Activated CD8-positive, alpha-beta memory T cell treated with anti-CD3 and anti-CD28 coated beads, Interleukin-2, amount 10 ng/mL, durations not matched to agents 7 days and 5 days (primary cell): Measurements from ENCODE around the gene IMPDH1. TPM values are rescaled to one million over a fixed set of nuclear protein-coding genes. Genes with fewer than 3 reads are reported as not detected.

Source experiments
- ATAC-seq: fragments of 150-1000 bp; cut with Tn5 transposase; one replicate; pipeline ENCODE4 v1.10.0; 2021; ENCODE audit warnings: moderate library complexity
- CTCF ChIA-PET: fragments of 350-600 bp; sonication (Branson Sonifier 250); formaldehyde crosslinking; loops from one replicate; lab custom pipeline; 2021; ENCODE audit warnings: antibody characterized with exemption; lab: Charles Lee
- DNase-seq: peaks from one replicate; pipeline ENCODE4 v3.0.0-alpha.2; 2020
- H3K27ac Mint-ChIP-seq: one replicate; pipeline ENCODE4 v1.8.0; 2021; ENCODE audit warnings: mild to moderate bottlenecking, mixed read lengths
- H3K27me3 Mint-ChIP-seq: one replicate; pipeline ENCODE4 v1.8.0; 2021; ENCODE audit warnings: mixed read lengths
- H3K36me3 Mint-ChIP-seq: one replicate; pipeline ENCODE4 v1.8.0; 2021; ENCODE audit warnings: mild to moderate bottlenecking, mixed read lengths
- H3K4me1 Mint-ChIP-seq: one replicate; pipeline ENCODE4 v1.8.0; 2021; ENCODE audit warnings: mixed read lengths
- H3K4me3 Mint-ChIP-seq: one replicate; pipeline ENCODE4 v1.8.0; 2021; ENCODE audit warnings: mild to moderate bottlenecking, moderate library complexity, mixed read lengths
- H3K9me3 Mint-ChIP-seq: one replicate; pipeline ENCODE4 v1.8.0; 2022; ENCODE audit warnings: low read depth, mixed read lengths
- total RNA-seq, 2 experiments: library from RNA; stranded (reverse); gene quantifications; one replicate each; pipeline ENCODE4 v1.2.3, GENCODE V29; 2021

IMPDH1 gene
- total RNA-seq, 2 experiments from 2014 or later: 54.1 to 62.8 TPM

DNA sequence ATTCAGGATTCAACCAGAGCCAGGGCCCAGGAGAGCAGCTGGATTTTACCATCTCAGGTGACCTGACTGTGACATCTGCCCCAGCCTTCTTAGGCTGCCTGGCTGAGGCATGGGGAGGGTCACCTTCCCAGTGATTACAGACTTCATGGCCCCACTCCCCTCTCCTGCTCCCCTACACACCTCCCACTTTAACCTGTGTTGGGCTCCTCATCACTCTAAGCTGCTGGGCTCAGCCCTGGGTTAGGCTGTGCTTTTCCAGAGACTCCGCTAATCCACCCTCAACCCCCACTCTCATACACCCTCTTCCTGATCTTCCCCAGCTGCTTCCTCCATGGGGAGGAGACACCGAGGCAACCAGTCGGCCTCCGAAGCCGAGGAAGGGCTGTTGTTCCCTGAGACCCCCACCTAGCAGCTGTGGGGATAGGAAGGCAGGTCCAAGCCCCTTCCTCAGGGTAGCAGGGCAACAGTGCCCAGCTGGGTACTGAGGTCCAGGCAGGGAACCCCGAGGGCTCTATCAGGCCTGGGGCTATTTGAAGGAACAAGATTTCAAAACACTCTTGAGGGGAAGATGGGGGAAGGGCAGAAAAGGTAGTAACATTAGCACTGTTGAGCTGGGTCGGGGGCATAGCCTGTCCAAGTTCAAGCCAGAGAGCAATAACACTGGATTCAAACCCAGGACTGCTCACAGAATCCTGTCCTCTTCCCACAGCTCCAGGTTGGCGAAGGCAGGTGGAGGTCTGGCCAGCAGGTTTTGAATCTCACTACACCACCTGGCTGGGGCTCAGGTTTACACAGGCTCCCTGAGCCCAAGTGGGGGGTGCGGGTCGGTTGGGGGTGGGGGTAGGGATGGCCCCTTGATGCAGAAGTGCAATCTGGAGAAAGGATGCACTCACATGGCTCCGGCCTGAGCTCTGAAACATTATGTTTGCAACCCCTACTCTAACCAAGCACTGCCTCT lies 1.8 kb downstream of the IMPDH1 start:
- DNase-seq (no peak), ATAC-seq (no peak)
- CTCF ChIA-PET: interaction anchor here (0.8 to 22.8 kb wide), 10 partner anchors 8 to 61 kb away, joined by 3 to 355 read pairs (median 6); no protein-coding TSS in a partner anchor
- Mint-ChIP-seq H3K27me3 (peaks cover 18% of the 10 kb centered on the region), H3K4me1 (peaks cover 28% of the 10 kb centered on the region), H3K9me3 (no peaks in the 10 kb centered on the region), H3K27ac (no peak overlapping the region), H3K36me3 (peaks cover 1% of the 10 kb centered on the region), H3K4me3 (no peak overlapping the region)

DNA sequence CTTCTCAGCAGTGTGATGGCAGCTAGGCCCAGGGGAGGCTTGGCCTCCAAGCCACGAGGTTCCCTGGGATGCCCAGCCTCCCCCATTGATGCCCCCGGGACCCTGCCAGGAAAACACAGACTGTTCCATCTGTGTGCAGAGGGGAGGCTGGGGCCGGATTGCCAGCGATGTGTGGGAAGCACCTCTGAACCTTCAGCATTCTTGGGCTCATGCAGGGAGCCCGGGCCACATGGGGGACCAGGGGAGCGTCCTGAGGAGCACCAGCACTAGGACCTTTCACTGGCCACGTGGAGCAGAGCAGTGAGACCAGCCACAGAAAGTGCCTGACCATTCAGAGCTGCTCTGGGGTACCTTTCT lies 2.6 kb downstream of the IMPDH1 start:
- Mint-ChIP-seq H3K4me1 (peaks cover 33% of the 10 kb centered on the region), H3K27me3 (peaks cover 15% of the 10 kb centered on the region), H3K36me3 (peaks cover 1% of the 10 kb centered on the region), H3K4me3 (no peak overlapping the region), H3K9me3 (no peaks in the 10 kb centered on the region), H3K27ac (no peak overlapping the region)
- ATAC-seq (no peak), DNase-seq (no peak)
- CTCF ChIA-PET: interaction anchor here (1.1 to 22.8 kb wide), 7 partner anchors 8 to 60 kb away, joined by 3 to 355 read pairs (median 7); no protein-coding TSS in a partner anchor

DNA sequence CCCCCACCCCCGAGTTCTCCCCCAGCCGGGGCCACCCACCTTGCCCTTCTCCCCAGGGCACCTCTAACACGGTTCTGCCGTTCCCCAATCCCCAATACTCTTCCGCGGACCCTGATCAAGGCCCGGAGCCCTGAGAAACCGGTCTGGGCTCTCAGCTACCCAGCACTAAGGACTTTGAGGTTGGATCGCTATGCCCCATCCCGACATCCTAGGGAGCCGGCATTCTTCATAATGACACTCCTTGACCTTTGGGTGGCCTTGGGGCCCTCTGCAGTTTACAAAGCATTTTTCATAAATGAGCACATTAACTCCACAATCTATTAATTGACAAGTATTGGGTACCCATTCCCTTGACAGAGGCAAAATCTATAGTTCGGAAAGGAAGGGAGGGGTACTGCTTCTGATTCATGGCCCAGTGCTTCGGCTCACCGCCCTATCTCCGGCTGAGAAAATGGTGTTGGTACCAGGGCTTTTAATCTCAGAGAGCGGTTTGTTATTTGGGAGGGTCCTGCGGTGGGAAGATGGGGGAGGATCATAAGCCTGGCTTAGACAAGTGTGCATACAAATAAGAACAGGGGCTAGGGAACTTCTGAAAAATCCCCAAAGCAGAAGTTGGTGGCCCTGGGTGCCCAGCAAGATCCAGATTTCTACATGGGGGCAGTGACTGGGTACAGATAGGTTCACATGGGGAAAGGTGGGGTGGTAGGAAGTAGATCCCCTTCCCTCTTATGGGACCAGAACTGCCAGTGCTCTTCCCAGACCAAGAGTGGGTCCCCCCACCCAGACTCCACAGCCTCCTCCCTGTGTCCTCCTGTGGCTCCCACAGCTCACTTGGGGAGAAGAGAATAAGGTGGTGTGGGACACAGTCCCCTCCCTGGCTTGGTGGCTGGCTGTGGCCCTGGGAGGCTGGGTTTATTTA lies 3.2 kb downstream of the IMPDH1 start:
- Mint-ChIP-seq H3K9me3 (no peaks in the 10 kb centered on the region), H3K27me3 (peaks cover 12% of the 10 kb centered on the region), H3K4me3 (peak overlapping the region; percentile 23), H3K36me3 (peaks cover 1% of the 10 kb centered on the region), H3K27ac (no peak overlapping the region), H3K4me1 (peaks cover 33% of the 10 kb centered on the region)
- DNase-seq: no peak
- CTCF ChIA-PET: interaction anchor here (2.2 to 22.8 kb wide), 2 partner anchors 9 to 21 kb away, joined by 8 to 355 read pairs; no protein-coding TSS in a partner anchor
- no peak for ATAC-seq

DNA sequence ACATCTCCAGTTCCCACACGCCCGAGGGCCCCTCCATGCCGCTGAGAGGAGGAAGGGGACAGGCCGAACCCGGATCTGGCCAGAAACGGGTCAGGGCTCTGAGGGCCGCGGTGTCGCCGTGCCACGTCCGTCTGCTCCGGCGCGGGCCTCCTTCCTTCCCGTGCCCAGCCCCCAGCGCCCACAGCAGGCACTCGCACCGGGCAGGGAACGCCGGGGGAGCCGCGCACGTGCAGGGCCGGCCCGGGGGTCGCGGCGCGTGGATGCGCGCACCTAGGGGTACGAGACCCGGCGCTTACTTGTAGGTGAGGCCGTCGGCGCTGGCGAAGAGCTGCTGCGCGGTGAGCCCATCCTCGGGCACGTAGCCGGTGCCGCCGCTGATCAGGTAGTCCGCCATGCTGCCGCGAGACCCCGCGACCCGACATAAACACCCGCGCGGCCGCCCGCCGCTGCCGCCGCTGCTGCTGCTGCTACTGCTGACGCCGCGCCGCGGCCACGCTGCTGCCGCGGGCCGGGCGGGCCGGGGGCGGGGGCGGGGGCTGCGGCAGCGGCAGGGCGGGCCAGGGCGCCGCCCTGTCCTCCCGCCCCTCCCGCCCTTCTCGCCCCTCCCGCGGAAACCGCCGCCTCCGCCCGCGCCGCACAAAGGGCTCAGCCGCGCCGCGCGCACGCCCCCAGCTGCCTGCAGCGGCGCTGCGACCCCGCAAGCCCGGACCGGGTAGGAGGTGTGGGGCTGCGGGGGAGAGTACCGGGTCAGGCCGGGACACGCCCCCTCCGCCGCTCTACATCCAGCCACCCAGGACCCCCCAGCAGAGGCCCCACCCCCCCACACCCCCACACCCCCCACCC lies 4.1 kb downstream of the IMPDH1 start:
- Mint-ChIP-seq H3K27ac (no peak overlapping the region), H3K4me1 (peaks cover 31% of the 10 kb centered on the region), H3K27me3 (peaks cover 9% of the 10 kb centered on the region), H3K4me3 (peak overlapping the region; percentile 80), H3K9me3 (no peaks in the 10 kb centered on the region), H3K36me3 (peaks cover 1% of the 10 kb centered on the region)
- peak; percentile 56 for DNase-seq
- CTCF ChIA-PET: interaction anchor here (1.1 to 22.8 kb wide), 4 partner anchors 10 to 194 kb away, joined by 3 to 355 read pairs (median 6); no protein-coding TSS in a partner anchor
- ATAC-seq: peak; percentile 5

DNA sequence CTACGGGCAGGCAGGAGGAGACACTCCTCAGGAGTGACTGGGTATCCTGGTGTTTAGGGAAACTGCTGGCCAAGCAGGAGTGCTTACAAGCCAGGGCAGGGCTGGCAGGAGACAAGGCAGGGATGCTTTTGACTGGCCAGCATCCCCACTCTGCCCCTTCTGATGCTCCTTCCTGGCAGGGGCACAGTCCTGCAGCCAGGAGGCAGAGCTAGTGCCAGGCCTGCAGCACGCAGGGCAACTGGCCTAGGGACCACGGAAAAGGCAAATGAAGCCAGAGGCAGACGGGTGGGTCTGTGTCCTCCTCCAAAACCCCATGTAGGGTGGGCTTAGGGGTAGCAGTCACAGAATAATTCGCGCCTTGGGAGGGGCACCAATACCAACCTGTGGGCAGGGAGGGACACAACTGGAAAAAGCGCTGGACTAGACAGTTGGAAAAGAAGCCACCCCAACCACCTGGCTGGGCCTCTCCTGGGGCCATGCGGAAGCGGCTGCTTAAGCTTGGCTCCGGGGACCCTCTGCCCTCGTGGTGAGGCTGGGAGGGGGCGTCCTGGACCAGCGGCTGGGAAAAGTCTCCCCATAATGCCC lies 4.8 kb downstream of the IMPDH1 start:
- Mint-ChIP-seq H3K27ac (peak overlapping the region; percentile 57), H3K27me3 (peaks cover 6% of the 10 kb centered on the region), H3K4me3 (peak overlapping the region; percentile 80), H3K36me3 (peaks cover 2% of the 10 kb centered on the region), H3K4me1 (peaks cover 26% of the 10 kb centered on the region), H3K9me3 (no peaks in the 10 kb centered on the region)
- CTCF ChIA-PET: interaction anchor here (1.1 to 22.8 kb wide), 5 partner anchors 10 to 194 kb away, joined by 3 to 355 read pairs (median 3); no protein-coding TSS in a partner anchor
- no peak for DNase-seq
- no peak for ATAC-seq

DNA sequence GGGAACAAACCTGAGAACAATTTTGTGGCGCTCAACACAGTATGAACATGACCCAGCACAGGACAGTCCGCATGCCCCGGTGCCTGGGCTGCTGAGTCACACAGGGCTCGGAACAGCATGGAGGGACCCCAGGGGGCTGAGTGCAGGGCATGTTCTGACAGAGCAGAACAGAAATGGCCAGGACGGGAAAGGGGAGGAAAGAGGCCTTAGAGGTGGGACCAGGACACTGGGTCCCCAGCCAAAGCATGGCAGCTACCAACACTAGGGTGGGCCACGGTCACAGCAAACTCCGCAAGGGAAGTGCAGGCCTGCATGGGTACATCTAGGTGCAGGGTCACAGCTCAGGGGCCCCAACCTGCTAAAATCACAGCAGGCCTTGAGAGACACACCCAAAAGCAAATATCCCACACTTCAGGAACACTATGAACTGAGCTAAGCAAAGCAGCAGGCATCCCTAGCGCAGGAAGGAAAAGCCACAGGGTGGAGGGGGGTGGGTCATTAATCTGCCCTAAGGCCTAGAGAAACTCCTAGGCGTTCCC lies 5.6 kb downstream of the IMPDH1 start:
- H3K9me3 Mint-ChIP-seq: no peaks in the 10 kb centered on the region
- DNase-seq: no peak
- H3K4me3 Mint-ChIP-seq: peak overlapping the region; percentile 80
- CTCF ChIA-PET: interaction anchor here (1.0 to 22.8 kb wide), 5 partner anchors 16 to 57 kb away, joined by 3 to 355 read pairs (median 4); no protein-coding TSS in a partner anchor
- H3K36me3 Mint-ChIP-seq: peaks cover 6% of the 10 kb centered on the region
- H3K4me1 Mint-ChIP-seq: peaks cover 25% of the 10 kb centered on the region
- H3K27ac Mint-ChIP-seq: no peak overlapping the region
- no peak for ATAC-seq
- H3K27me3 Mint-ChIP-seq: peaks cover 6% of the 10 kb centered on the region

DNA sequence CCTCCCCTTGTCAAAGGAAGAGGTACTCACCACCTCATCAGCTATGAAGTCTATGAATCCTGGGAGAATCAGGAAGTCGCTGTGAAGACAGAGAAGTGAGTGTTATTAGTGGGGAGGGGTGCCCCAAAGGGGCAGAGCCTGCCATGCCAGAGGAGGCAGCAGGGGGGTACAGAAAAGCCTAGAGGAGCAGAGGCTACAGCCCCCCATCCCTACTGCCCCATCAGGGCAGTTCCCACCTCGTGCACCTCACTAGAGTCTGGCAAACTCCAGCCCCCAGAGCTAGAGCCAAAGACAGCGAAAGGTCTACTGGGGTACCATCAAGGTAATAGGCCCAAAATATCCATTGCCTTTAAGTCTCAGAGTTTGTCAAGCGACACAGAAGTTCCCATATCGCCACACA lies 6.1 kb downstream of the IMPDH1 start:
- DNase-seq (no peak), ATAC-seq (no peak)
- Mint-ChIP-seq H3K4me3 (no peak overlapping the region), H3K27ac (no peak overlapping the region), H3K36me3 (peaks cover 6% of the 10 kb centered on the region), H3K9me3 (no peaks in the 10 kb centered on the region), H3K4me1 (peaks cover 20% of the 10 kb centered on the region), H3K27me3 (peaks cover 6% of the 10 kb centered on the region)
- CTCF ChIA-PET: interaction anchor here (1.0 to 22.8 kb wide), 5 partner anchors 16 to 57 kb away, joined by 3 to 355 read pairs (median 4); no protein-coding TSS in a partner anchor

DNA sequence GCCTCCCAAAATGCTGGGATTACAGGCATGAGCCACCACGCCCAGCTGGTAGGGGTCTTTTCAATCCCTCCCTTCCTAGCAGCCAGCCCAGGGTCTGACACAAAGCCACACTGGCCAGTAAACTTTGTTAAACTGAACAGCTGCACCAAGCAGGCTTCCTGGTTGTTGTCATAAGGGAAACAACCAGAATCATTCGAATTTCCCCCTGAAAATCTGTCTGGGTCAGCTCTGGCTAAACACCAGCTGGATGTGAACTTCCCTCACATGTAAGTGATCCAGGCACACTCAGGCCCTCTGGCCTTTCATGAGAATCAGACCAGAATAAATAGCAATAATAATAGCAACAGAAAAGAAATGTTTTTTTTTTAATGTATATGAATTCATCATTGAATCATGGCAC lies 7.4 kb downstream of the IMPDH1 start:
- CTCF ChIA-PET: interaction anchor here (0.6 to 22.8 kb wide), 6 partner anchors 14 to 63 kb away, joined by 3 to 355 read pairs (median 3); no protein-coding TSS in a partner anchor

DNA sequence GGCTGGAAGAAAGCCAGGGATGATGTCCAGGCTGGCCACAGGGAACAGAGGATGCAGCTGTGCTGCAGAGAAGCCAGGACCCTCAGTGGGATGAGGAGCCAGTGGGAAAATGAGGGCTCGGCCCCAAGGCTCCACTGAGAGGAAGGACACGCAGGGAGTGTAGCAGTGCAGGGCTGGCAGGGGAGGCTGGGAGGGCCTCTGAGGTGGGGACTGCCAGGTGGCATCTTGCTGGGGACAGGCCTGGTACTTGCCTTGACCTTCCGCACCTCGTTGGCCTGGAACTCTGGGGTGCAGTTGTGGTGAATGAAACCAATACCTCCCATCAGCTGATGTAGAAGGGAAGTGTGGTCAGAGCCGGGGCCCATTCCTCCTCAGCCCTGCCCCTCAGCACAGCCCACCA lies 9.2 kb downstream of the IMPDH1 start:
- H3K9me3 Mint-ChIP-seq: no peaks in the 10 kb centered on the region
- H3K4me3 Mint-ChIP-seq: no peak overlapping the region
- H3K27me3 Mint-ChIP-seq: no peaks in the 10 kb centered on the region
- CTCF ChIA-PET: interaction anchor here (0.7 to 22.8 kb wide), 6 partner anchors 9 to 57 kb away, joined by 3 to 355 read pairs (median 4); partner anchors contain the start of gene RBM28
- peaks cover 12% of the 10 kb centered on the region for H3K36me3 Mint-ChIP-seq
- DNase-seq (no peak), ATAC-seq (no peak)
- peaks cover 19% of the 10 kb centered on the region for H3K4me1 Mint-ChIP-seq
- no peak overlapping the region for H3K27ac Mint-ChIP-seq

More for the DNA sequence above, 7.4 kb downstream of the IMPDH1 start:
- H3K4me3 Mint-ChIP-seq: no peak overlapping the region
- no peak for ATAC-seq
- H3K27me3 Mint-ChIP-seq: peaks cover 3% of the 10 kb centered on the region
- H3K27ac Mint-ChIP-seq: peak overlapping the region; percentile 15
- H3K4me1 Mint-ChIP-seq: peaks cover 19% of the 10 kb centered on the region
- H3K9me3 Mint-ChIP-seq: no peaks in the 10 kb centered on the region
- H3K36me3 Mint-ChIP-seq: peaks cover 11% of the 10 kb centered on the region
- DNase-seq: no peak

DNA sequence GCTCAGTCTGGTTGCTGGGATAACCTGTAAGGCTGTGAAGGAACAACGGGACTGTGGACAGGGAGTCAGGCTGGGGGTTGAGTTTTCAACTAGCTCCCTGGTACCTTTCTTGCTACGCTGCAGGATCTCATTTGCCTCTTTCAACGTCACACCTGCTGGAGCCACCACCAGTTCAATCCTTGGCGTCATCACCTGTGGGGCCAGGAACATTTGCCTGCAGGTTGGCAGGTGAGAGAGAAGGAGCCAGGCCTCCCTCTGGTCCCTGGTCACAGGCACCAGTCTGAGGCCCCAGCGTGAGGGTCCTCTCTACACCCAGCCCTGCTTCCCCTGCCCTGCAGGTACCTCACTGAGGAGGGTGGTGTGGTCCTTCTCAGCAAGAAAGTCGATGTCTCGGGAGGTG lies 9.8 kb downstream of the IMPDH1 start:
- H3K27ac Mint-ChIP-seq: no peak overlapping the region
- CTCF ChIA-PET: interaction anchor here (0.8 to 22.8 kb wide), 13 partner anchors 8 to 61 kb away, joined by 3 to 355 read pairs (median 4); partner anchors contain the start of genes IMPDH1 and RBM28
- no peaks in the 10 kb centered on the region for H3K27me3 Mint-ChIP-seq
- H3K36me3 Mint-ChIP-seq: peaks cover 12% of the 10 kb centered on the region
- DNase-seq (no peak), ATAC-seq (no peak)
- H3K4me1 Mint-ChIP-seq: peaks cover 18% of the 10 kb centered on the region
- H3K4me3 Mint-ChIP-seq: no peak overlapping the region
- H3K9me3 Mint-ChIP-seq: no peaks in the 10 kb centered on the region

DNA sequence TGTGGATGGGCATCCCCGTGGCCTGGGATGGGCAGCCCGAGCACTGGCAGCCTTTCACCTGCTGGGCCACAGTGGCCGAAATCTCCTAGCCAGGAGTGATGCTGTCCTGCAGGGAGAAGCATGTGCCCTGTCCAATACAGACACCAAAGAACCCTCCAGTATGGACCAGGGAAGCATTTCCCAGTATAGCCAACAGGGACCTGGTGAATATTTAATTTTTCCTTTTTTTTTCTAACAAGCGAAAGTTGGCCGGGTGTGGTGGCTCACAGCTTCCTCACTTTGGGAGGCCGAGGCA lies 11.0 kb downstream of the IMPDH1 start:
- DNase-seq: no peak
- no peak for ATAC-seq
- CTCF ChIA-PET: interaction anchor here (1.0 to 22.8 kb wide), 11 partner anchors 10 to 765 kb away, joined by 3 to 355 read pairs (median 5); no protein-coding TSS in a partner anchor
- peaks cover 7% of the 10 kb centered on the region for H3K4me1 Mint-ChIP-seq
- no peak overlapping the region for H3K4me3 Mint-ChIP-seq
- peaks cover 14% of the 10 kb centered on the region for H3K36me3 Mint-ChIP-seq
- H3K9me3 Mint-ChIP-seq: no peaks in the 10 kb centered on the region
- H3K27me3 Mint-ChIP-seq: no peaks in the 10 kb centered on the region
- H3K27ac Mint-ChIP-seq: no peak overlapping the region
